ENCODE data around the gene BCL2.

Gene BCL2

GRCh38 chr18:63109802-63110201 lies 209.8 kb downstream of the BCL2 start:
- Histone ChIP-seq H2AFZ (ENCODE audit: low read depth, low read length) (no peak overlapping the region), H3K27ac (ENCODE audit: low read length) (no peak overlapping the region), H3K36me3 (ENCODE audit: insufficient read depth, low read length) (no peaks in the 10 kb centered on the region), H3K9ac (ENCODE audit: low read depth, low read length) (no peak overlapping the region), H3K4me1 (ENCODE audit: insufficient read depth, low read length) (peaks cover 61% of the 10 kb centered on the region), H3K4me3 (ENCODE audit: low read depth in 1 of 2, low read length in 2 of 2) (no peak overlapping the region), H3K4me2 (ENCODE audit: insufficient read depth, low read length) (no peak overlapping the region), H3K27me3 (ENCODE audit: insufficient read depth, low read length, poor library complexity) (no peaks in the 10 kb centered on the region), H4K20me1 (ENCODE audit: insufficient read depth, low read length) (no peaks in the 10 kb centered on the region), H3K79me2 (ENCODE audit: insufficient read depth, low read length) (no peaks in the 10 kb centered on the region), H3K9me3 (ENCODE audit: insufficient read depth, low read length, severe bottlenecking) (no peaks in the 10 kb centered on the region)
- DNase-seq (no peak), ATAC-seq (ENCODE audit: insufficient read depth, low read depth) (no peak)
- TF ChIP-seq CTCF (IDR thresholded peaks at IDR 0.05; ENCODE audit: borderline replicate concordance, extremely low read depth, low read length, poor library complexity, severe bottlenecking) (no peak), EZH2 (IDR thresholded peaks at IDR 0.05; ENCODE audit: borderline replicate concordance, low read depth, low read length, severe bottlenecking) (no peak)

GRCh38 chr18:63109022-63109421 lies 210.5 kb downstream of the BCL2 start:
- ATAC-seq (ENCODE audit: insufficient read depth, low read depth) (no peak), DNase-seq (no peak)
- H3K27me3 ChIP-seq (ENCODE audit: insufficient read depth, low read length, poor library complexity) = no peaks in the 10 kb centered on the region
- TF ChIP-seq EZH2 (IDR thresholded peaks at IDR 0.05; ENCODE audit: borderline replicate concordance, low read depth, low read length, severe bottlenecking) = no peak
- no peak for TF ChIP-seq CTCF (IDR thresholded peaks at IDR 0.05; ENCODE audit: borderline replicate concordance, extremely low read depth, low read length, poor library complexity, severe bottlenecking)
- no peak overlapping the region for H3K4me3 ChIP-seq (ENCODE audit: low read depth in 1 of 2, low read length in 2 of 2)
- no peak overlapping the region for H2AFZ ChIP-seq (ENCODE audit: low read depth, low read length)
- H3K36me3 ChIP-seq (ENCODE audit: insufficient read depth, low read length) = no peaks in the 10 kb centered on the region
- no peaks in the 10 kb centered on the region for H3K9me3 ChIP-seq (ENCODE audit: insufficient read depth, low read length, severe bottlenecking)
- H3K4me2 ChIP-seq (ENCODE audit: insufficient read depth, low read length) = no peak overlapping the region
- H4K20me1 ChIP-seq (ENCODE audit: insufficient read depth, low read length) = no peaks in the 10 kb centered on the region
- H3K27ac ChIP-seq (ENCODE audit: low read length) = 0 out of 2 replicates have a peak overlapping the region, but pooled peaks have one; percentile 3
- H3K79me2 ChIP-seq (ENCODE audit: insufficient read depth, low read length) = no peaks in the 10 kb centered on the region
- H3K9ac ChIP-seq (ENCODE audit: low read depth, low read length) = no peak overlapping the region
- peaks cover 54% of the 10 kb centered on the region for H3K4me1 ChIP-seq (ENCODE audit: insufficient read depth, low read length)

GRCh38 chr18:63107931-63108330 lies 211.6 kb downstream of the BCL2 start:
- Histone ChIP-seq H4K20me1 (ENCODE audit: insufficient read depth, low read length) (no peaks in the 10 kb centered on the region), H3K27ac (ENCODE audit: low read length) (peak overlapping the region; percentile 26; the same call in 1 of the 2 replicates), H3K9ac (ENCODE audit: low read depth, low read length) (no peak overlapping the region), H3K4me3 (ENCODE audit: low read depth in 1 of 2, low read length in 2 of 2) (no peak overlapping the region), H2AFZ (ENCODE audit: low read depth, low read length) (no peak overlapping the region), H3K27me3 (ENCODE audit: insufficient read depth, low read length, poor library complexity) (no peaks in the 10 kb centered on the region), H3K79me2 (ENCODE audit: insufficient read depth, low read length) (no peaks in the 10 kb centered on the region), H3K4me1 (ENCODE audit: insufficient read depth, low read length) (peaks cover 47% of the 10 kb centered on the region), H3K4me2 (ENCODE audit: insufficient read depth, low read length) (no peak overlapping the region), H3K36me3 (ENCODE audit: insufficient read depth, low read length) (no peaks in the 10 kb centered on the region), H3K9me3 (ENCODE audit: insufficient read depth, low read length, severe bottlenecking) (no peaks in the 10 kb centered on the region)
- TF ChIP-seq CTCF (IDR thresholded peaks at IDR 0.05; ENCODE audit: borderline replicate concordance, extremely low read depth, low read length, poor library complexity, severe bottlenecking) (no peak), EZH2 (IDR thresholded peaks at IDR 0.05; ENCODE audit: borderline replicate concordance, low read depth, low read length, severe bottlenecking) (no peak)
- ATAC-seq (ENCODE audit: insufficient read depth, low read depth) (no peak), DNase-seq (no peak)
